ENCODE results near the gene PCDHGA12. TPM values are rescaled to one million over a fixed set of nuclear protein-coding genes. Genes with fewer than 3 reads are reported as not detected.
A peak's percentile ranks its signal among the peaks of the same experiment; 100 is the strongest.

PCDHGA12 gene
- total and polyA plus RNA-seq, 2 experiments from 2014 or later = 0.68 to 3.5 TPM

GRCh38 chr5:141383345-141383744 lies 47.0 kb upstream of the PCDHGA12 start:
- Mint-ChIP-seq H3K9me3 (peaks cover 58% of the 10 kb centered on the region), H3K27me3 (ENCODE audit: insufficient read depth, low read depth, poor library complexity) (peaks cover 10% of the 10 kb centered on the region), H3K36me3 (ENCODE audit: low read depth) (peaks cover 46% of the 10 kb centered on the region), H3K27ac (no peak overlapping the region), H3K4me3 (peak overlapping the region; percentile 85), H3K4me1 (no peaks in the 10 kb centered on the region)
- Histone ChIP-seq H3K4me3 (no peak overlapping the region), H3K4me2 (no peak overlapping the region), H3K4me1 (ENCODE audit: insufficient read depth) (0 out of 2 replicates have a peak, but pooled peaks cover 3% of the 10 kb centered on the region), H3K36me3 (ENCODE audit: insufficient read depth) (no peaks in the 10 kb centered on the region), H3K79me2 (replicated peaks; ENCODE audit: insufficient read depth) (no peaks in the 10 kb centered on the region), H2AFZ (no peak overlapping the region), H3K27ac (ENCODE audit: low read depth) (no peak overlapping the region), H3F3A (replicated peaks; ENCODE audit: low read depth) (no peaks in the 10 kb centered on the region), H3K27me3 (ENCODE audit: insufficient read depth) (peaks cover 2% of the 10 kb centered on the region; the same call in 1 of the 2 replicates), H4K20me1 (replicated peaks; ENCODE audit: insufficient read depth) (no peaks in the 10 kb centered on the region), H3K9me2 (ENCODE audit: insufficient read depth) (no peaks in the 10 kb centered on the region)
- DNase-seq (ENCODE audit: low spot score) = no peak
- ATAC-seq = no peak
- TF ChIP-seq REST (IDR thresholded peaks at IDR 0.05; ENCODE audit: unreplicated experiment) (no peak), ZNF331 (CRISPR knock-in tag; IDR thresholded peaks at IDR 0.05; ENCODE audit: low read depth) (no peak), CREB1 (CRISPR knock-in tag; IDR thresholded peaks at IDR 0.05; ENCODE audit: low read depth) (no peak), ETS1 (IDR thresholded peaks at IDR 0.05) (no peak), NANOG (IDR thresholded peaks at IDR 0.05; ENCODE audit: borderline replicate concordance) (no peak), POLR2AphosphoS5 (IDR thresholded peaks at IDR 0.05; ENCODE audit: low read depth) (no peak), ZNF462 (CRISPR knock-in tag; IDR thresholded peaks at IDR 0.05) (no peak), CTCF (conservative IDR thresholded peaks at IDR 0.05; ENCODE audit: low read depth in 2 of 2) (no peak), JUNB (IDR thresholded peaks at IDR 0.05; ENCODE audit: unreplicated experiment) (no peak), ZNF114 (CRISPR knock-in tag; IDR thresholded peaks at IDR 0.05) (no peak), STAT1 (IDR thresholded peaks at IDR 0.05; ENCODE audit: unreplicated experiment) (no peak), EZH2 (IDR thresholded peaks at IDR 0.05; ENCODE audit: low read depth, unreplicated experiment) (no peak), EZH2phosphoT487 (IDR thresholded peaks at IDR 0.05; ENCODE audit: unreplicated experiment) (no peak)

All from GM23338 (cell line).